Prostate gland (tissue), 2 donors: ENCODE data around the gene CCDC188. TPM values are rescaled to one million over a fixed set of nuclear protein-coding genes. Genes with fewer than 3 reads are reported as not detected.

Experiments used
- DNase-seq: peaks from one replicate; pipeline ENCODE4 v3.0.0-alpha.2; 2019; ENCODE audit warnings: low spot score
- H3K27ac ChIP-seq, 2 donors: fragments of 200-600 bp; sonication (generic); 2 replicates each; pipeline ENCODE4 v1.5.1; 2017 to 2019
- H3K27me3 ChIP-seq: fragments of 200-600 bp; sonication (generic); replicated peaks from 2 replicates; pipeline ENCODE4 v1.5.1; 2019; ENCODE audit not compliant: insufficient read depth
- H3K36me3 ChIP-seq, 2 donors: fragments of 200-600 bp; sonication (generic); 1 replicate in 1 of 2; 2 replicates in 1 of 2; pipeline versions ENCODE4 v1.5.1 to v1.8.1; 2017 to 2019
- H3K4me1 ChIP-seq: fragments of 200-600 bp; sonication (generic); replicated peaks from 2 replicates; pipeline ENCODE4 v1.5.1; 2019
- H3K4me3 ChIP-seq, 2 donors: fragments of 200-600 bp; sonication (generic); 2 replicates each; pipeline ENCODE4 v1.5.1; 2017 to 2019
- H3K9me3 ChIP-seq: fragments of 200-600 bp; sonication (generic); 2 replicates; pipeline ENCODE4 v1.5.1; 2017
- CTCF ChIP-seq, 4 experiments: fragments of 200-600 bp in 2 of 4; fragments of 450-650 bp in 2 of 4; sonication (generic) in 2 of 4; IDR thresholded peaks; 1 replicate in 3 of 4; 2 replicates in 1 of 4; pipeline ENCODE4 v1.5.1; 2016 to 2019; ENCODE audit warnings: antibody characterized with exemption in 4 of 4, mild to moderate bottlenecking in 2 of 4, moderate library complexity in 2 of 4
- POLR2A ChIP-seq: fragments of 450-650 bp; IDR thresholded peaks from one replicate; pipeline ENCODE4 v1.6.1; 2016; ENCODE audit warnings: antibody characterized with exemption, mild to moderate bottlenecking
- POLR2AphosphoS5 ChIP-seq: sonication (generic); formaldehyde crosslinking; IDR thresholded peaks from one replicate; pipeline ENCODE4 v1.6.1; 2017; ENCODE audit warnings: antibody characterized with exemption
- WGBS: methylation state at CpG from one replicate; pipeline ENCODE4 v1.1.5; 2018; 5-methylcytosine and 5-hydroxymethylcytosine counted together
- intact Hi-C: fragments of 100-400 bp; cut with DNase I; formaldehyde crosslinking; loops from one replicate; pipeline ENCODE4 v1.14.2; 2022
- total RNA-seq, 2 donors: library from RNA; depleted of rRNA; stranded (reverse); fragments of >200 nt; gene quantifications; one replicate each; pipeline ENCODE4 v1.1.0, GENCODE V29; 2016

CCDC188 gene
- total RNA-seq, 2 donors from 2014 or later: 1.2 TPM; not detected in 1

GRCh38 chr22:20132686-20133246, 18.1 kb downstream of the CCDC188 start:
- H3K9me3 ChIP-seq: no peaks in the 10 kb centered on the region
- peaks cover 9% of the 10 kb centered on the region for H3K4me1 ChIP-seq
- intact Hi-C loops: loop anchor here (5.0 kb wide), 1 partner anchor 50 kb away; the partner anchor contains the start of gene DGCR8
- no peaks in the 10 kb centered on the region for H3K36me3 ChIP-seq
- H3K27me3 ChIP-seq: no peaks in the 10 kb centered on the region
- no peak overlapping the region for H3K27ac ChIP-seq
- no peak for DNase-seq
- TF ChIP-seq CTCF (IDR thresholded peaks at IDR 0.05) (no peak), POLR2AphosphoS5 (no peak)
- peak overlapping the region; percentile 82 to 99 for H3K4me3 ChIP-seq
- WGBS: 25% methylated on average over 16 of the region's 16 CpGs

GRCh38 chr22:20131859-20132685, 18.8 kb downstream of the CCDC188 start:
- H3K27me3 ChIP-seq: no peaks in the 10 kb centered on the region
- no peaks in the 10 kb centered on the region for H3K36me3 ChIP-seq
- peak overlapping the region; percentile 14 to 60 for H3K27ac ChIP-seq
- WGBS: under 1% methylated on average over 22 of the region's 72 CpGs
- H3K9me3 ChIP-seq: no peaks in the 10 kb centered on the region
- H3K4me1 ChIP-seq: peaks cover 9% of the 10 kb centered on the region
- H3K4me3 ChIP-seq: peak overlapping the region; percentile 82 to 99
- intact Hi-C loops: loop anchor here (5.0 kb wide), 1 partner anchor 50 kb away; the partner anchor contains the start of gene DGCR8
- no peak for DNase-seq
- TF ChIP-seq CTCF (IDR thresholded peaks at IDR 0.05) (no peak), POLR2AphosphoS5 (no peak), POLR2A (no peak)

GRCh38 chr22:20131597-20131858, 19.3 kb downstream of the CCDC188 start, which contains the start of gene ZDHHC8:
Gene ZDHHC8, plus strand, starts transcription at chr22:20131804. Its CDS starts 144 bp downstream, at chr22:20131948.
- Histone ChIP-seq H3K27me3 (no peaks in the 10 kb centered on the region), H3K9me3 (no peaks in the 10 kb centered on the region), H3K4me3 (peak within 1 kb of the TSS; percentile 82 to 99), H3K27ac (peak within 1 kb of the TSS; percentile 79 to 90), H3K4me1 (peaks cover 9% of the 10 kb centered on the region), H3K36me3 (no peaks in the 10 kb centered on the region)
- no peak for DNase-seq
- TF ChIP-seq CTCF (IDR thresholded peaks at IDR 0.05) (no peak), POLR2AphosphoS5 (no peak), POLR2A (no peak)
- intact Hi-C loops: loop anchor here (5.0 kb wide), 1 partner anchor 49 kb away; the partner anchor contains the start of gene DGCR8
- 0% methylated on average over 15 of the region's 43 CpGs for WGBS

GRCh38 chr22:20130731-20131596, 19.9 kb downstream of the CCDC188 start:
- intact Hi-C loops: loop anchor here (5.0 kb wide), 1 partner anchor 49 kb away; the partner anchor contains the start of gene DGCR8
- H3K27ac ChIP-seq: peak overlapping the region; percentile 79 to 90
- DNase-seq: peak; percentile 78
- no peaks in the 10 kb centered on the region for H3K9me3 ChIP-seq
- H3K4me1 ChIP-seq: peaks cover 9% of the 10 kb centered on the region
- H3K36me3 ChIP-seq: no peaks in the 10 kb centered on the region
- peak overlapping the region; percentile 82 to 99 for H3K4me3 ChIP-seq
- H3K27me3 ChIP-seq: no peaks in the 10 kb centered on the region
- TF ChIP-seq CTCF (IDR thresholded peaks at IDR 0.05): no peak
- TF ChIP-seq POLR2AphosphoS5: peak; percentile 71
- peak; percentile 14 for TF ChIP-seq POLR2A
- WGBS: 3% methylated on average over 61 of the region's 70 CpGs
